GM12878 (cell line): ENCODE data around the gene UNC45B. TPM values are rescaled to one million over a fixed set of nuclear protein-coding genes. Genes with fewer than 3 reads are reported as not detected.

Experiments used
- ATAC-seq: fragments of 200-7000 bp; cut with Tn5 transposase; 3 replicates; pipeline ENCODE4 v1.9.1; 2020; ENCODE audit warnings: mild to moderate bottlenecking, moderate library complexity
- BruUV-seq: library from RNA; stranded (reverse); fragments of 400-500 nt; replicated peaks from 2 replicates; lab custom pipeline; 2021; lab: Mats Ljungman, UMichigan
- CTCF ChIA-PET: fragments of 300-600 bp; sonication (Branson Sonifier 250); formaldehyde crosslinking; extraction: SDS; loops from one replicate; lab custom pipeline; 2021; ENCODE audit warnings: inconsistent platforms; lab: Yijun Ruan, JAX
- POLR2A ChIA-PET: fragments of 350-600 bp; formaldehyde crosslinking; extraction: SDS; loops from one replicate; lab custom pipeline; 2021; ENCODE audit warnings: inconsistent platforms; lab: Charles Lee
- RAD21 ChIA-PET: fragments of 300-600 bp; sonication (Branson Sonifier 250); formaldehyde crosslinking; loops from one replicate; lab custom pipeline; 2023; ENCODE audit warnings: antibody characterized with exemption; ENCODE audit not compliant: unreplicated experiment; lab: Charles Lee
- SMC1A ChIA-PET: fragments of 300-600 bp; sonication (Branson Sonifier 250); formaldehyde crosslinking; loops from one replicate; lab custom pipeline; 2023; ENCODE audit not compliant: unreplicated experiment, uncharacterized antibody; lab: Charles Lee
- DNase-seq: peaks from one replicate; pipeline ENCODE4 v3.0.0-alpha.2; 2011; ENCODE audit warnings: low read depth, low spot score
- FAIRE-seq: peaks from 3 replicates; lab custom pipeline; 2011; peaks lifted over from hg19 to GRCh38; lab: Jason Lieb, UNC
- H2AFZ ChIP-seq: 2 replicates; pipeline ENCODE4 v1.6.0; 2011; ENCODE audit warnings: low read depth, low read length, control low read depth; ENCODE audit not compliant: control insufficient read depth
- H3K27ac ChIP-seq: 2 replicates; pipeline ENCODE4 v1.5.1; 2011; ENCODE audit warnings: control low read depth; ENCODE audit not compliant: control insufficient read depth, insufficient read depth
- H3K27me3 ChIP-seq, 2 experiments: replicated peaks in 1 of 2; 2 replicates each; pipeline versions ENCODE4 v1.6.0 to v1.6.1; 2011; ENCODE audit warnings: low read length in 1 of 2; ENCODE audit not compliant: control insufficient read depth in 2 of 2, insufficient read depth in 2 of 2
- H3K36me3 ChIP-seq, 2 experiments: 2 replicates each; pipeline ENCODE4 v1.5.1; 2011; ENCODE audit warnings: low read length in 1 of 2; ENCODE audit not compliant: control insufficient read depth in 2 of 2, insufficient read depth in 2 of 2
- H3K4me1 ChIP-seq: 2 replicates; pipeline ENCODE4 v1.6.1; 2011; ENCODE audit warnings: mild to moderate bottlenecking, low read length, moderate library complexity, mixed read lengths; ENCODE audit not compliant: control insufficient read depth, insufficient read depth
- H3K4me2 ChIP-seq: 2 replicates; pipeline ENCODE4 v1.6.0; 2011; ENCODE audit warnings: control low read depth; ENCODE audit not compliant: control insufficient read depth, insufficient read depth
- H3K4me3 ChIP-seq: fragments of 200-600 bp; sonication (generic); 2 replicates; pipeline ENCODE4 v1.5.1; 2016
- H3K79me2 ChIP-seq: 2 replicates; pipeline ENCODE4 v1.6.0; 2011; ENCODE audit warnings: low read length; ENCODE audit not compliant: control insufficient read depth, insufficient read depth
- H3K9ac ChIP-seq: 2 replicates; pipeline ENCODE4 v1.8.0; 2011; ENCODE audit warnings: low read length, control low read depth, mixed read lengths; ENCODE audit not compliant: control insufficient read depth, insufficient read depth
- H3K9me3 ChIP-seq: replicated peaks from 3 replicates; pipeline ENCODE4 v1.5.1; 2011; ENCODE audit warnings: mild to moderate bottlenecking, low read length; ENCODE audit not compliant: control insufficient read depth, insufficient read depth
- H4K20me1 ChIP-seq: 2 replicates; pipeline ENCODE4 v1.6.0; 2011; ENCODE audit not compliant: control insufficient read depth, insufficient read depth
- CTCF ChIP-seq, 3 experiments: IDR thresholded peaks in 2 of 3; conservative IDR thresholded peaks in 1 of 3; 2 replicates each; pipeline ENCODE4 v1.5.1; 2011; ENCODE audit warnings: low read depth in 3 of 3, low read length in 3 of 3, mild to moderate bottlenecking in 3 of 3, control low read depth in 2 of 3, moderate library complexity in 2 of 3, inconsistent platforms in 1 of 3, mixed read lengths in 1 of 3; ENCODE audit not compliant: control insufficient read depth in 2 of 3, insufficient read depth in 1 of 3; ENCODE audit errors: extremely low read depth in 1 of 3
- ESRRA ChIP-seq: IDR thresholded peaks from 2 replicates; pipeline ENCODE4 v1.6.1; 2012; ENCODE audit warnings: mild to moderate bottlenecking, low read length, improper control_type of control experiment
- IKZF1 ChIP-seq: fragments of 450-650 bp; conservative IDR thresholded peaks from 2 replicates; pipeline ENCODE4 v1.6.1; 2017; ENCODE audit warnings: antibody characterized with exemption, mild to moderate bottlenecking
- IRF4 ChIP-seq: IDR thresholded peaks from 2 replicates; pipeline ENCODE4 v1.6.1; 2011; ENCODE audit warnings: low read depth, low read length
- MLLT1 ChIP-seq: fragments of 450-650 bp; IDR thresholded peaks from 2 replicates; pipeline ENCODE4 v1.6.1; 2016; ENCODE audit warnings: mild to moderate bottlenecking
- MYC ChIP-seq: IDR thresholded peaks from 2 replicates; pipeline ENCODE4 v1.6.1; 2011; ENCODE audit warnings: mild to moderate bottlenecking, low read length, moderate library complexity, inconsistent platforms; ENCODE audit not compliant: insufficient read depth, insufficient replicate concordance, insufficient read length, severe bottlenecking
- POLR2AphosphoS2 ChIP-seq: IDR thresholded peaks from 2 replicates; pipeline ENCODE4 v1.6.1; 2011; ENCODE audit warnings: low read depth, mild to moderate bottlenecking, low read length, improper control_type of control experiment, moderate library complexity
- RAD21 ChIP-seq: IDR thresholded peaks from 2 replicates; pipeline ENCODE4 v1.6.1; 2011; ENCODE audit warnings: mild to moderate bottlenecking, low read depth, low read length, moderate library complexity; ENCODE audit not compliant: insufficient read depth
- SMC3 ChIP-seq: IDR thresholded peaks from 2 replicates; pipeline ENCODE4 v1.6.1; 2011; ENCODE audit warnings: low read length, improper control_type of control experiment, borderline replicate concordance
- WRNIP1 ChIP-seq: IDR thresholded peaks from 2 replicates; pipeline ENCODE4 v1.6.1; 2011; ENCODE audit warnings: low read depth, low read length, improper control_type of control experiment, borderline replicate concordance
- YY1 ChIP-seq: IDR thresholded peaks from 2 replicates; pipeline ENCODE4 v1.6.1; 2011; ENCODE audit warnings: low read depth, mild to moderate bottlenecking, low read length
- ZSCAN29 ChIP-seq: fragments of 450-650 bp; IDR thresholded peaks from 2 replicates; pipeline ENCODE4 v1.6.1; 2017; ENCODE audit warnings: mild to moderate bottlenecking, moderate library complexity
- WGBS: methylation state at CpG from one replicate; pipeline ENCODE4 v1.1.6; 2016; ENCODE audit warnings: low lambda C conversion rate; ENCODE audit not compliant: insufficient replicate concordance, insufficient coverage; ENCODE audit errors: missing lambda C conversion rate; 5-methylcytosine and 5-hydroxymethylcytosine counted together
- in situ Hi-C: fragments of 300-500 bp; cut with MboI; formaldehyde crosslinking; loops from 9 replicates; pipeline ENCODE4 v1.14.3; 2018; ENCODE audit warnings: mixed read lengths
- intact Hi-C: fragments of 100-400 bp; cut with micrococcal nuclease; formaldehyde crosslinking; loops from one replicate; pipeline ENCODE4 v1.14.2; 2022; ENCODE audit not compliant: unreplicated experiment
- polyA plus RNA-seq, 11 experiments: library from polyadenylated mRNA; depleted of rRNA in 4 of 11; unstranded in 6 of 11; stranded (reverse) in 5 of 11; fragments of >200 nt; fragmentation: Nextera tagmentation in 4 of 11; fragmentation: Illumina TruSeq in 1 of 11; extraction: Ambion mirVana in 4 of 11; extraction: Trizol in 1 of 11; gene quantifications; 1 replicate in 1 of 11; 2 replicates in 10 of 11; pipeline versions ENCODE4 v1.2.1 to v1.2.3, GENCODE V29; 2011 to 2016; ENCODE audit warnings: inconsistent platforms in 2 of 11, missing spikeins in 2 of 11, low read depth in 1 of 11
- total RNA-seq, 4 experiments: library from RNA; depleted of rRNA in 3 of 4; stranded (reverse); fragments of >200 nt in 3 of 4; fragmentation: Illumina TruSeq in 1 of 4; extraction: Trizol in 1 of 4; gene quantifications; 2 replicates each; pipeline versions ENCODE4 v1.2.1 to v1.2.3, GENCODE V29; 2013 to 2021

Gene UNC45B
- total and polyA plus RNA-seq, 10 of the 15 experiments (the other 5 are each of a cell fraction or from before 2014, with no cell fraction given), result 0.03 TPM; not detected in 9

GRCh38 chr17:35116845-35117244 lies 30.8 kb upstream of the UNC45B start:
- Histone ChIP-seq H2AFZ (no peak overlapping the region), H3K9ac (no peak overlapping the region), H3K4me1 (no peaks in the 10 kb centered on the region; the same call in 1 of the 2 replicates), H3K79me2 (peaks cover 23% of the 10 kb centered on the region), H3K27ac (no peak overlapping the region), H3K27me3 (no peaks in the 10 kb centered on the region), H3K9me3 (no peaks in the 10 kb centered on the region), H3K4me2 (peak overlapping the region; percentile 57), H4K20me1 (no peaks in the 10 kb centered on the region), H3K4me3 (no peak overlapping the region), H3K36me3 (no peaks in the 10 kb centered on the region)
- BruUV-seq, result no TSS peak
- no peak for ATAC-seq
- RAD21 ChIA-PET, result interaction anchor here (2.0 to 4.2 kb wide), 2 partner anchors 27 to 71 kb away, joined by 5 to 34 read pairs; no protein-coding TSS in a partner anchor
- POLR2A ChIA-PET, result no interaction called here
- SMC1A ChIA-PET, result interaction anchor here (1.7 to 8.3 kb wide), 2 partner anchors 28 to 118 kb away, joined by 3 to 101 read pairs; no protein-coding TSS in a partner anchor
- FAIRE-seq, result no peak
- DNase-seq, result no peak
- in situ Hi-C loops (loop anchor here (5.0 to 25.0 kb wide), 3 partner anchors 120 to 905 kb away; no protein-coding TSS in a partner anchor), intact Hi-C loops (loop anchor here (5.0 kb wide), 1 partner anchor 135 kb away; the partner anchor contains the start of gene LIG3)
- 99% methylated on average over 12 of the region's 12 CpGs for WGBS
- CTCF ChIA-PET, result interaction anchor here (3.6 to 6.9 kb wide), 2 partner anchors 52 to 119 kb away, joined by 17 to 149 read pairs; partner anchors contain the start of gene RFFL
- TF ChIP-seq POLR2AphosphoS2 (no peak), MLLT1 (0 out of 2 replicates have a peak, but pooled peaks have one; percentile 19)

- Histone ChIP-seq H3K36me3 (no peaks in the 10 kb centered on the region), H3K79me2 (peaks cover 23% of the 10 kb centered on the region), H3K4me3 (peak overlapping the region; percentile 88), H2AFZ (no peak overlapping the region), H3K4me2 (peak overlapping the region; percentile 86), H3K4me1 (no peaks in the 10 kb centered on the region; the same call in 1 of the 2 replicates), H3K27ac (no peak overlapping the region), H3K9ac (peak overlapping the region; percentile 94; the same call in 1 of the 2 replicates), H3K27me3 (no peaks in the 10 kb centered on the region), H4K20me1 (no peaks in the 10 kb centered on the region), H3K9me3 (no peaks in the 10 kb centered on the region)
- in situ Hi-C loops, result loop anchor here (5.0 to 25.0 kb wide), 3 partner anchors 121 to 906 kb away; no protein-coding TSS in a partner anchor
- intact Hi-C loops, result loop anchor here (1.0 to 5.0 kb wide), 5 partner anchors 29 to 697 kb away; partner anchors contain the start of genes LIG3 and RFFL
- ATAC-seq (peak; percentile 73), FAIRE-seq (peak; percentile 69), DNase-seq (peak; percentile 45)
- SMC1A ChIA-PET, result interaction anchor here (0.8 to 8.3 kb wide), 17 partner anchors 9 to 684 kb away, joined by 3 to 101 read pairs (median 6); partner anchors contain the start of gene RFFL
- CTCF ChIA-PET, result interaction anchor here (0.6 to 6.9 kb wide), 30 partner anchors 8 to 745 kb away, joined by 3 to 149 read pairs (median 4); partner anchors contain the start of genes NLE1 and RFFL
- RAD21 ChIA-PET, result interaction anchor here (0.9 to 4.2 kb wide), 14 partner anchors 10 to 698 kb away, joined by 3 to 34 read pairs (median 5); partner anchors contain the start of genes LIG3 and RFFL
- POLR2A ChIA-PET, result interaction anchor here (1.3 to 2.2 kb wide), 2 partner anchors 137 to 576 kb away, joined by 3 to 7 read pairs; partner anchors contain the start of gene LIG3
- BruUV-seq, result no TSS peak
- TF ChIP-seq YY1, result peak; percentile 61; the same call in 1 of the 2 replicates
- TF ChIP-seq WRNIP1, result 0 out of 2 replicates have a peak, but pooled peaks have one; percentile 25
- TF ChIP-seq ESRRA, result no peak
- TF ChIP-seq SMC3, result peak; percentile 61; the same call in 1 of the 2 replicates
- no peak for TF ChIP-seq IKZF1
- TF ChIP-seq CTCF (IDR thresholded peaks at IDR 0.05 in 2 of 3, conservative IDR thresholded peaks at IDR 0.05 in 1 of 3; ENCODE audit: control insufficient read depth in 2 of 3, extremely low read depth in 1 of 3, insufficient read depth in 1 of 3, low read depth in 3 of 3, low read length in 3 of 3), result peak; percentile 47 to 68 (median 65)
- no peak for TF ChIP-seq IRF4
- TF ChIP-seq RAD21, result peak; percentile 58
- no peak for TF ChIP-seq MYC
- TF ChIP-seq ZSCAN29, result no peak
Measured at GRCh38 chr17:35117984-35118383, 29.6 kb upstream of the UNC45B start.
